K562 (cell line): ENCODE measurements around the gene VEZF1.

Source experiments
- NBN ChIP-seq: fragments of 450-650 bp; IDR thresholded peaks from 2 replicates; pipeline ENCODE4 v1.6.1; 2016; ENCODE audit warnings: low read depth, mild to moderate bottlenecking
- NFIC ChIP-seq: fragments of 450-650 bp; IDR thresholded peaks from 2 replicates; pipeline ENCODE4 v1.6.1; 2017; ENCODE audit warnings: mild to moderate bottlenecking, inconsistent platforms
- ZNF324 ChIP-seq: fragments of 250-450 bp; sonication (Bioruptor Pico); IDR thresholded peaks from 2 replicates; pipeline ENCODE4 v1.4.0; 2020; ENCODE audit warnings: mild to moderate bottlenecking
- ZZZ3 ChIP-seq: fragments of 450-650 bp; IDR thresholded peaks from 2 replicates; pipeline ENCODE4 v1.6.1; 2016; ENCODE audit warnings: antibody characterized with exemption, mild to moderate bottlenecking, moderate library complexity

DNA sequence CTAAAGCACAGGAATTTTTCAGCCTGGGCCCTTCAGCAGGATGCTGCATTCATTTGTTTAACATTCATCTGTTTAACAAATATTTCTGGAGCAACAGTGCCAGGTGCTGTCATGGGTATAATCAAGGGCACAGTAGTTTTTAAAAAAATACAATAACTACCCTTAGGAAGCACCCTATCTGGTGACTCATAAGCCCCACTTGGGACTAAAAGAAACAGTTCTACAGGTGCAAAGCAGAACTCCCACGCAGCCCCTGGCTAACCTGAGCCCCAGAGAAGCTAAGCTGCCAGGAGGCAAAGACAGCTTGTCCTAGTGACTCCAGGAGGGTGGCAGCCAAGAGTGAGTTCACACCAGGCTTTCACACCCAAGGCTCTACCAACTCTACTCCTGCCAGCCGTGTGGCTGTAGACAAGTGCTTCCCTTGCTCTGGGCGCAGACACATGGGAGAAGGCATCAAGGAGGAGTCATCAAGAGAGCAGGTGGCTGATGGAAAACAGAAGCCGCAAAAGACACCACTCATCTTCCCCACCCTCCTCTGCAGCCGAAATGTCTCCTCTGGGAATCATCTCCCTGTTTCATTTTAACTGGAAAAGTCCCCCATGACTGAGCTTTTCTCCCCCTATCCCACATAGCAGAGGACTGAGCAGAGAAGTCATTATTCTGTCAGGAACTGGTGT lies 47.3 kb downstream of the VEZF1 start:
- TF ChIP-seq ZNF324 (CRISPR knock-in tag) (no peak), ZZZ3 (no peak), NBN (no peak), NFIC (no peak)
